ENCODE data around the gene BAHD1. TPM values are rescaled to one million over a fixed set of nuclear protein-coding genes. Genes with fewer than 3 reads are reported as not detected.

BAHD1 gene
- total and polyA plus RNA-seq, 3 donors from 2014 or later: 47.9 to 53.9 (median 52.0) TPM

GRCh38 chr15:40460404-40460803 is 19.7 kb downstream of the BAHD1 start:
- intact Hi-C loops (cut with DNase I; ENCODE audit: low total_unique reads): no loop called here
- Histone ChIP-seq H3K36me3 (ENCODE audit: low read depth, missing control alignments) (no peaks in the 10 kb centered on the region), H3K4me1 (peaks cover 11% of the 10 kb centered on the region), H3K9me3 (no peaks in the 10 kb centered on the region), H3K4me3 (no peak overlapping the region), H3K27me3 (no peaks in the 10 kb centered on the region), H3K27ac (no peak overlapping the region)
- TF ChIP-seq CTCF (IDR thresholded peaks at IDR 0.05): no peak
- no peak for TF ChIP-seq POLR2A (IDR thresholded peaks at IDR 0.05)
- 94 to 100% methylated on average over 2 of the region's 2 CpGs for WGBS, 2 donors
- DNase-seq: no peak

DNA sequence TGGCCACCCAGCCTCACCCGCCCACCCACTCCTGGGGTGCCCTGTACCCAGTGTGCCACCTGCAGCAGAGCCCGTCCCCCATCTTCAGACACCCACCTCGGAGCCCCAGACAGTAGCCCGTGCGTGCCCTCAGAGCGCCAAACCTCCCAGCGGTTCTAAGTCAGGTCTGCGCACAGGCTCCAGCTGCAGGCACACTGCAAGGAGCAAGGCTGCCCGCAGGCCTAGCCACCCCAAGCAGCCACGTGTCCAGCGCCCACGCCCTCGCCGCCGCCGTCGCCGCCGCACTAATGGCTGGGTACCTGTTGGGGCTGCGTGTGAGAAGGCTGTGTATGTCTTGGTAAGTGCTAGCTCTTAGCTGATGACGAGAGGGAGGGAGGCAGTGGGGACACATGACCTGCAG is 21.2 kb downstream of the BAHD1 start:
- intact Hi-C loops (cut with DNase I; ENCODE audit: low total_unique reads): no loop called here

DNA sequence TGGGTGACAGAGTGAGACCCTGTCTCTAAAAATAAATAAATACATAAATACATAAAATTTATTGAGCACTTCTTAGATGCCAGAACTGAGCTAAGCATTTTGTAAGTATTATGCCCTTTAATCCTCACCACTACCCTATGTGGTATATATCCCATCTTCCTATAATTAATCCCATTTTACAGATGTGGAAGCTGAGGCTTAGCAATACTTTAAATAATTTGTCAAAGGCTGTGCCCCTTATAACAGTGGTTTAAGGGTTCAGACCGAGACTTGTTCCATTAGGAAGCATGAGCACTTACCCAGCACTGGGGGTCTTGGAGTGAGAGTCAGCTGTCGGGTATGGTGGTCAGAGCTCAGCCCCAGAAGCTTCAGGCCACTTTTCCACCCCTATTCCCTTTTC is 22.5 kb downstream of the BAHD1 start:
- DNase-seq: no peak
- intact Hi-C loops (cut with DNase I; ENCODE audit: low total_unique reads): no loop called here
- Histone ChIP-seq H3K27ac (no peak overlapping the region), H3K4me1 (peaks cover 2% of the 10 kb centered on the region), H3K27me3 (no peaks in the 10 kb centered on the region), H3K36me3 (ENCODE audit: low read depth, missing control alignments) (no peaks in the 10 kb centered on the region), H3K9me3 (no peaks in the 10 kb centered on the region), H3K4me3 (no peak overlapping the region)
- TF ChIP-seq POLR2A (IDR thresholded peaks at IDR 0.05) (no peak), CTCF (IDR thresholded peaks at IDR 0.05) (no peak)
- WGBS, 2 donors: 94 to 96% methylated on average over 2 of the region's 2 CpGs

More for the DNA sequence above, 21.2 kb downstream of the BAHD1 start:
- Histone ChIP-seq H3K36me3 (ENCODE audit: low read depth, missing control alignments) (no peaks in the 10 kb centered on the region), H3K27ac (no peak overlapping the region), H3K9me3 (no peaks in the 10 kb centered on the region), H3K27me3 (no peaks in the 10 kb centered on the region), H3K4me1 (peaks cover 4% of the 10 kb centered on the region), H3K4me3 (no peak overlapping the region)
- WGBS, 2 donors: 95 to 96% methylated on average over 14 to 21 of the region's 21 CpGs
- TF ChIP-seq CTCF (IDR thresholded peaks at IDR 0.05) (no peak), POLR2A (IDR thresholded peaks at IDR 0.05) (no peak)
- no peak for DNase-seq

DNA sequence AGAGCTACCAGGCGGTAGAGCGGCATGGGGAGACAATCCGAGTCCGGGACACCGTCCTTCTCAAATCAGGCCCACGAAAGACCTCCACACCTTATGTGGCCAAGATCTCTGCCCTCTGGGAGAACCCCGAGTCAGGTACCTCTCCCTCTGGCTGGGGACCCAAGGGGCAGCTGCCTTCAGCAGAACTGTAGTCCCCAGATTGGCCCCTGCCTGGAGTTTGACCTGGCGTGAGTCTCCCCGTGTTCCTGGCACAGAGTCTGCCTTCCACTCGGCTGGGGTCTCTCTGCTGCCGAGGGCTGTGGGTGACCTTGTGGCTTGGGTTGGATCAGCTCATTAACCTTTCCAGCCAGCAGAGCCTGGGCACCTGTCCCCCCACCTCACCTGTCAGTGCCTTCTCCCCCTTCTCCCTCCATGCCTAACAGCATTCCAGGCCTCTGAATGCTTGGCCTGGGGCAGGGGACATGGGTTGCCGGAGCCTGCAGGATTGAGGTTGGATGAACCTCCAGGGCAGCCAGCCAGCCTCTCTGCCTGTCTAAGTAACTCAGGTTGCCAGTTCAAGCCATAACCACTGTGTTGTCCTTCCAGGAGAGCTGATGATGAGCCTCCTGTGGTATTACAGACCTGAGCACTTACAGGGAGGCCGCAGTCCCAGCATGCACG is 23.3 kb downstream of the BAHD1 start:
- no peak for DNase-seq
- intact Hi-C loops (cut with DNase I; ENCODE audit: low total_unique reads): no loop called here
- Histone ChIP-seq H3K4me3 (no peak overlapping the region), H3K36me3 (ENCODE audit: low read depth, missing control alignments) (no peaks in the 10 kb centered on the region), H3K4me1 (peaks cover 2% of the 10 kb centered on the region), H3K9me3 (no peaks in the 10 kb centered on the region), H3K27ac (no peak overlapping the region), H3K27me3 (no peaks in the 10 kb centered on the region)
- TF ChIP-seq CTCF (IDR thresholded peaks at IDR 0.05): no peak
- TF ChIP-seq POLR2A (IDR thresholded peaks at IDR 0.05): no peak
- 86 to 96% methylated on average over 9 to 14 of the region's 14 CpGs for WGBS, 2 donors

- peaks cover 2% of the 10 kb centered on the region for H3K4me1 ChIP-seq
- intact Hi-C loops (cut with DNase I; ENCODE audit: low total_unique reads): no loop called here
- no peak overlapping the region for H3K4me3 ChIP-seq
- 96 to 100% methylated on average over 3 of the region's 3 CpGs for WGBS, 2 donors
- H3K27ac ChIP-seq: no peak overlapping the region
- H3K27me3 ChIP-seq: no peaks in the 10 kb centered on the region
- no peaks in the 10 kb centered on the region for H3K36me3 ChIP-seq (ENCODE audit: low read depth, missing control alignments)
- TF ChIP-seq POLR2A (IDR thresholded peaks at IDR 0.05): no peak
- no peak for TF ChIP-seq CTCF (IDR thresholded peaks at IDR 0.05)
- no peak for DNase-seq
- no peaks in the 10 kb centered on the region for H3K9me3 ChIP-seq
Observed at GRCh38 chr15:40464595-40465185, 23.9 kb downstream of the BAHD1 start.
